ENCODE data around the gene LMAN1.

LMAN1 gene

DNA sequence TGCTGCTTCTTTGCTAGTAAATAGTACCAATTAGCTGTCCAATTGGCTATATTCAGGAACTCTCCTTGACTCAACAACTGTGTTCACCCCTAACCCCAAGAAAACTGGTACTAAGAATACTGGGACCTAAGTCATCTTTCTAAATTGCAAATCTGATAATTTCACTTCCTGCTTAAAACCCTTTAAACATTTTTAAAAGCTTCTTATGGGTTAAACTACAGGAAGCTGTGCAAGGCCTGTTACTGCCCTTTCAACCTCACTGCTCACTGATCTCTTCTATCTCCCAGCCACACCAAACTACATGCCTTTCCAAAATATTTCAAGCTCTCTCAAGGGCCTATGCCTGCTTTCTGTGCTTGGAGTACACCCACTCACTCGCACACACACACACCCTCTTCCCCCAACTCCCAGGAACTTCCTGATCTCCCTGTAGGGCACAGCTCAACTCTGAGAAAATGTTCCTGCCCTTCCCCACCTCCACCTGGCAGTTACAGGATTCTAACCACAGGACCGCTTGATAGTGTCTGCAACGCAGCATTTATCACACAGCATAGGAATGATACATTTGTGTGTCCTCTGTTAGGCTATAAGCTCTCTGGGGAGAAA lies 6.7 kb downstream of the LMAN1 start:
- Histone ChIP-seq H3K27ac (ENCODE audit: low read depth, low read length, poor library complexity, severe bottlenecking) (no peak overlapping the region), H3K4me3 (ENCODE audit: low read depth, low read length, poor library complexity, severe bottlenecking) (no peak overlapping the region), H3K79me2 (ENCODE audit: insufficient read depth, low read length) (no peaks in the 10 kb centered on the region), H3K9ac (ENCODE audit: low read length) (no peak overlapping the region), H3K36me3 (ENCODE audit: insufficient read depth, low read length) (peaks cover 81% of the 10 kb centered on the region), H2AFZ (ENCODE audit: low read length) (no peak overlapping the region), H3K4me2 (ENCODE audit: low read length) (no peak overlapping the region), H3K27me3 (ENCODE audit: insufficient read depth, low read length) (no peaks in the 10 kb centered on the region), H3K9me3 (ENCODE audit: low read length) (no peaks in the 10 kb centered on the region), H3K9me2 (ENCODE audit: low read depth, low read length) (no peaks in the 10 kb centered on the region), H3K4me1 (ENCODE audit: insufficient read depth, low read length, severe bottlenecking) (peaks cover 9% of the 10 kb centered on the region), H3F3A (ENCODE audit: insufficient read depth, low read length) (no peaks in the 10 kb centered on the region), H4K20me1 (ENCODE audit: insufficient read depth, low read length) (no peaks in the 10 kb centered on the region)
- TF ChIP-seq, protein P1, sequence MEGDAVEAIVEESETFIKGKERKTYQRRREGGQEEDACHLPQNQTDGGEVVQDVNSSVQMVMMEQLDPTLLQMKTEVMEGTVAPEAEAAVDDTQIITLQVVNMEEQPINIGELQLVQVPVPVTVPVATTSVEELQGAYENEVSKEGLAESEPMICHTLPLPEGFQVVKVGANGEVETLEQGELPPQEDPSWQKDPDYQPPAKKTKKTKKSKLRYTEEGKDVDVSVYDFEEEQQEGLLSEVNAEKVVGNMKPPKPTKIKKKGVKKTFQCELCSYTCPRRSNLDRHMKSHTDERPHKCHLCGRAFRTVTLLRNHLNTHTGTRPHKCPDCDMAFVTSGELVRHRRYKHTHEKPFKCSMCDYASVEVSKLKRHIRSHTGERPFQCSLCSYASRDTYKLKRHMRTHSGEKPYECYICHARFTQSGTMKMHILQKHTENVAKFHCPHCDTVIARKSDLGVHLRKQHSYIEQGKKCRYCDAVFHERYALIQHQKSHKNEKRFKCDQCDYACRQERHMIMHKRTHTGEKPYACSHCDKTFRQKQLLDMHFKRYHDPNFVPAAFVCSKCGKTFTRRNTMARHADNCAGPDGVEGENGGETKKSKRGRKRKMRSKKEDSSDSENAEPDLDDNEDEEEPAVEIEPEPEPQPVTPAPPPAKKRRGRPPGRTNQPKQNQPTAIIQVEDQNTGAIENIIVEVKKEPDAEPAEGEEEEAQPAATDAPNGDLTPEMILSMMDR (IDR thresholded peaks at IDR 0.05; ENCODE audit: low read length) = no peak
- TF ChIP-seq EZH2 (IDR thresholded peaks at IDR 0.05; ENCODE audit: borderline replicate concordance, low read length) = no peak

DNA sequence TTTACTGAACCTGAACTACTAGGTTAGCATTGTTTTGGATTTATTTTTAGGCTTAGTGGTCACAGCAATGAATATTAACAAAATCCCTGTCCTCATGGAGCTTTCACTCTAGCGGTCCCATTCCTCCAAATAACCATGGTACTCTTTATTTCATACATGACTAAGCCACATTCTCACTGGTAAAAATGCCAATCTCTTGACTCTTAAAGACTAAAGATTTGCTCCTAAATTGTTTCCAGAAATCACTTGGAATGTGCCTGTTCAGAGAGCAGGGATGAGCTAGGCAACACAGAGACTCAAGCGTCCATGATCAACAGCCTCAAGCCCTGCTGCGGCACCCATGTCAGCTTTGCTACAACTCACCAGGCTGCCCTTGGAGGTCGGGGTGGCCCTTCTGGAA lies 13.5 kb downstream of the LMAN1 start:
- Histone ChIP-seq H3K9me3 (ENCODE audit: low read length) (no peaks in the 10 kb centered on the region), H3K4me1 (ENCODE audit: insufficient read depth, low read length, severe bottlenecking) (no peaks in the 10 kb centered on the region), H3K4me3 (ENCODE audit: low read depth, low read length, poor library complexity, severe bottlenecking) (no peak overlapping the region), H3K4me2 (ENCODE audit: low read length) (no peak overlapping the region), H3F3A (ENCODE audit: insufficient read depth, low read length) (no peaks in the 10 kb centered on the region), H2AFZ (ENCODE audit: low read length) (no peak overlapping the region), H3K9ac (ENCODE audit: low read length) (no peak overlapping the region), H4K20me1 (ENCODE audit: insufficient read depth, low read length) (no peaks in the 10 kb centered on the region), H3K9me2 (ENCODE audit: low read depth, low read length) (no peaks in the 10 kb centered on the region), H3K79me2 (ENCODE audit: insufficient read depth, low read length) (0 out of 2 replicates have a peak, but pooled peaks cover 4% of the 10 kb centered on the region), H3K36me3 (ENCODE audit: insufficient read depth, low read length) (peaks cover 94% of the 10 kb centered on the region), H3K27me3 (ENCODE audit: insufficient read depth, low read length) (no peaks in the 10 kb centered on the region), H3K27ac (ENCODE audit: low read depth, low read length, poor library complexity, severe bottlenecking) (no peak overlapping the region)
- no peak for TF ChIP-seq EZH2 (IDR thresholded peaks at IDR 0.05; ENCODE audit: borderline replicate concordance, low read length)
- TF ChIP-seq, protein P1 (IDR thresholded peaks at IDR 0.05; ENCODE audit: low read length) = no peak

DNA sequence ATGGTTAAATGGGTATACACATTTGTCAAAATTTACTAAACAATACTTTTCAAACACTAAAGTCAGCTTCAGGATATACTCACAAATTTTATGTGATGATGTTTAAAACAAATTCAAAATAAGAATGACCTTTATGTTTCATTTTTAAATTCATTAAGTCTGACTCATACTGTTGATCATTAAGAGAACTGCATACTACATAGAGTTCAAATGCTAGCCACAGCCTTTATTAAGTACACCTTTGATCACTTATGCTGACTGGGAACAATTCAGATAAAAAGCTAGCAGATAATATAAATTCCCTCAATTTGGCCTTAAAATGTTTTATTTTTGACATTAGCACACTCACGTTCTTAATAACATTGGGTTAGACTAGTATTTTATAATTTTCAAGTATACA lies 14.1 kb downstream of the LMAN1 start:
- no peaks in the 10 kb centered on the region for H4K20me1 ChIP-seq (ENCODE audit: insufficient read depth, low read length)
- no peak overlapping the region for H3K4me2 ChIP-seq (ENCODE audit: low read length)
- no peaks in the 10 kb centered on the region for H3K9me2 ChIP-seq (ENCODE audit: low read depth, low read length)
- H3K9me3 ChIP-seq (ENCODE audit: low read length) = no peaks in the 10 kb centered on the region
- H3K4me1 ChIP-seq (ENCODE audit: insufficient read depth, low read length, severe bottlenecking) = no peaks in the 10 kb centered on the region
- H3K9ac ChIP-seq (ENCODE audit: low read length) = no peak overlapping the region
- H2AFZ ChIP-seq (ENCODE audit: low read length) = no peak overlapping the region
- 0 out of 2 replicates have a peak, but pooled peaks cover 4% of the 10 kb centered on the region for H3K79me2 ChIP-seq (ENCODE audit: insufficient read depth, low read length)
- peaks cover 100% of the 10 kb centered on the region for H3K36me3 ChIP-seq (ENCODE audit: insufficient read depth, low read length)
- no peaks in the 10 kb centered on the region for H3F3A ChIP-seq (ENCODE audit: insufficient read depth, low read length)
- no peak overlapping the region for H3K27ac ChIP-seq (ENCODE audit: low read depth, low read length, poor library complexity, severe bottlenecking)
- no peaks in the 10 kb centered on the region for H3K27me3 ChIP-seq (ENCODE audit: insufficient read depth, low read length)
- H3K4me3 ChIP-seq (ENCODE audit: low read depth, low read length, poor library complexity, severe bottlenecking) = no peak overlapping the region
- TF ChIP-seq EZH2 (IDR thresholded peaks at IDR 0.05; ENCODE audit: borderline replicate concordance, low read length) = no peak
- TF ChIP-seq, protein P1 (IDR thresholded peaks at IDR 0.05; ENCODE audit: low read length) = no peak
